ENCODE data around the gene KRT76. TPM values are rescaled to one million over a fixed set of nuclear protein-coding genes. Genes with fewer than 3 reads are reported as not detected.
"Not testable (repeated sequence)": the region's sequence is repeated elsewhere in the genome, so short reads cannot be mapped to it uniquely, and the experiment has no call there.

KRT76 gene
- total and polyA plus RNA-seq, 2 experiments from 2014 or later = not detected

GRCh38 chr12:52795694-52796428 is 18.7 kb upstream of the KRT76 start, which contains the start of gene KRT3 (continued):
- TF ChIP-seq NANOG (IDR thresholded peaks at IDR 0.05; ENCODE audit: borderline replicate concordance) = no peak

- not testable (repeated sequence) for DNase-seq (ENCODE audit: low spot score); H3K4me3 Mint-ChIP-seq; H4K20me1 ChIP-seq (replicated peaks; ENCODE audit: insufficient read depth); H2AFZ ChIP-seq; H3F3A ChIP-seq (replicated peaks; ENCODE audit: low read depth); H3K27me3 ChIP-seq (ENCODE audit: insufficient read depth); H3K4me2 ChIP-seq; H3K27ac Mint-ChIP-seq; H3K79me2 ChIP-seq (replicated peaks; ENCODE audit: insufficient read depth); ATAC-seq; H3K36me3 Mint-ChIP-seq (ENCODE audit: low read depth); H3K4me3 ChIP-seq; H3K9me2 ChIP-seq (ENCODE audit: insufficient read depth); H3K9me3 Mint-ChIP-seq; H3K36me3 ChIP-seq (ENCODE audit: insufficient read depth); H3K27ac ChIP-seq (ENCODE audit: low read depth)
- H3K4me1 ChIP-seq (ENCODE audit: insufficient read depth) = peaks cover 12% of the 10 kb centered on the region
- Mint-ChIP-seq H3K4me1 (peaks cover 14% of the 10 kb centered on the region), H3K27me3 (ENCODE audit: insufficient read depth, low read depth, poor library complexity) (peaks cover 13% of the 10 kb centered on the region)
Measured at GRCh38 chr12:52795332-52795674, 18.2 kb upstream of the KRT76 start.

- peaks cover 9% of the 10 kb centered on the region for H3K4me1 Mint-ChIP-seq
- DNase-seq (ENCODE audit: low spot score) = no peak
- no peak overlapping the region for H3K27ac Mint-ChIP-seq
- TF ChIP-seq ETS1 (IDR thresholded peaks at IDR 0.05) (no peak), POLR2AphosphoS5 (IDR thresholded peaks at IDR 0.05; ENCODE audit: low read depth) (no peak), STAT1 (IDR thresholded peaks at IDR 0.05; ENCODE audit: unreplicated experiment) (no peak), EZH2phosphoT487 (IDR thresholded peaks at IDR 0.05; ENCODE audit: unreplicated experiment) (no peak), ZNF114 (CRISPR knock-in tag; IDR thresholded peaks at IDR 0.05) (no peak), ZNF462 (CRISPR knock-in tag; IDR thresholded peaks at IDR 0.05) (no peak), CTCF (conservative IDR thresholded peaks at IDR 0.05; ENCODE audit: low read depth in 2 of 2) (no peak), EZH2 (IDR thresholded peaks at IDR 0.05; ENCODE audit: low read depth, unreplicated experiment) (no peak), JUNB (IDR thresholded peaks at IDR 0.05; ENCODE audit: unreplicated experiment) (no peak)
Measured at GRCh38 chr12:52794479-52795331, 17.6 kb upstream of the KRT76 start.

More at GRCh38 chr12:52794479-52795331, 17.6 kb upstream of the KRT76 start:
- no peak overlapping the region for H3K4me3 ChIP-seq
- no peak overlapping the region for H3K27ac ChIP-seq (ENCODE audit: low read depth)
- no peak for ATAC-seq
- no peaks in the 10 kb centered on the region for H3F3A ChIP-seq (replicated peaks; ENCODE audit: low read depth)
- Mint-ChIP-seq H3K27me3 (ENCODE audit: insufficient read depth, low read depth, poor library complexity) (peaks cover 13% of the 10 kb centered on the region), H3K4me3 (no peak overlapping the region), H3K36me3 (ENCODE audit: low read depth) (no peaks in the 10 kb centered on the region), H3K9me3 (no peaks in the 10 kb centered on the region)
- H3K27me3 ChIP-seq (ENCODE audit: insufficient read depth) = no peaks in the 10 kb centered on the region
- peaks cover 6% of the 10 kb centered on the region for H3K4me1 ChIP-seq (ENCODE audit: insufficient read depth)
- no peaks in the 10 kb centered on the region for H3K79me2 ChIP-seq (replicated peaks; ENCODE audit: insufficient read depth)
- H2AFZ ChIP-seq = no peak overlapping the region
- peaks cover 7% of the 10 kb centered on the region for H3K9me2 ChIP-seq (ENCODE audit: insufficient read depth)
- no peak overlapping the region for H3K4me2 ChIP-seq
- no peaks in the 10 kb centered on the region for H4K20me1 ChIP-seq (replicated peaks; ENCODE audit: insufficient read depth)
- H3K36me3 ChIP-seq (ENCODE audit: insufficient read depth) = no peaks in the 10 kb centered on the region

Measured in GM23338 (cell line).